Endothelial cell of umbilical vein (primary cell): ENCODE results near the gene SLC39A9. TPM values are rescaled to one million over a fixed set of nuclear protein-coding genes. Genes with fewer than 3 reads are reported as not detected.
A peak's percentile ranks its signal among the peaks of the same experiment; 100 is the strongest.

Experiments
- BruUV-seq: library from RNA; stranded (reverse); fragments of 400-500 nt; replicated peaks from 2 replicates; lab custom pipeline; 2021; lab: Mats Ljungman, UMichigan
- CTCF ChIA-PET: fragments of 300-600, 350-600 bp; sonication (Branson Sonifier 250); formaldehyde crosslinking; loops from one replicate; lab custom pipeline; 2021; ENCODE audit warnings: antibody characterized with exemption, inconsistent platforms; lab: Charles Lee
- POLR2A ChIA-PET: fragments of 300-600, 350-600 bp; sonication (Branson Sonifier 250); formaldehyde crosslinking; loops from one replicate; lab custom pipeline; 2021; ENCODE audit warnings: antibody characterized with exemption, inconsistent platforms; lab: Charles Lee
- DNase-seq: peaks from one replicate; pipeline ENCODE4 v3.0.0-alpha.2; 2011; ENCODE audit warnings: low read depth, low spot score
- FAIRE-seq: peaks from 2 replicates; lab custom pipeline; 2011; peaks lifted over from hg19 to GRCh38; lab: Jason Lieb, UNC
- H2AFZ ChIP-seq: 2 replicates; pipeline ENCODE4 v1.6.0; 2012; ENCODE audit warnings: low read depth, low read length, control low read depth, inconsistent platforms
- H3K27ac ChIP-seq: 2 replicates; pipeline ENCODE4 v1.5.1; 2011; ENCODE audit warnings: low read depth, mild to moderate bottlenecking, control low read depth, low read length, moderate library complexity; ENCODE audit not compliant: insufficient read depth
- H3K27me3 ChIP-seq, 2 experiments: 2 replicates each; pipeline versions ENCODE4 v1.6.0 to v1.6.1; 2011; ENCODE audit warnings: low read length in 2 of 2, mixed read lengths in 1 of 2; ENCODE audit not compliant: control insufficient read depth in 2 of 2, insufficient read depth in 2 of 2
- H3K36me3 ChIP-seq, 2 experiments: 2 replicates in 1 of 2; 3 replicates in 1 of 2; pipeline ENCODE4 v1.5.1; 2011; ENCODE audit warnings: low read length in 2 of 2, mild to moderate bottlenecking in 1 of 2, moderate library complexity in 1 of 2; ENCODE audit not compliant: control insufficient read depth in 2 of 2, insufficient read depth in 2 of 2; ENCODE audit errors: extremely low read depth in 1 of 2
- H3K4me1 ChIP-seq: 3 replicates; pipeline ENCODE4 v1.5.1; 2011; ENCODE audit warnings: mild to moderate bottlenecking, low read length; ENCODE audit not compliant: control insufficient read depth, insufficient read depth; ENCODE audit errors: extremely low read depth
- H3K4me2 ChIP-seq: 2 replicates; pipeline ENCODE4 v1.6.1; 2011; ENCODE audit warnings: low read length, control low read depth, mixed read lengths; ENCODE audit not compliant: insufficient read depth
- H3K4me3 ChIP-seq, 3 experiments: fragments of 200-600 bp in 1 of 3; sonication (generic), shearing (Covaris generic) in 1 of 3; replicated peaks in 1 of 3; 2 replicates each; pipeline ENCODE4 v1.5.1; 2011 to 2016; ENCODE audit warnings: control low read depth in 3 of 3, low read length in 3 of 3, mild to moderate bottlenecking in 2 of 3, inconsistent platforms in 1 of 3, low read depth in 1 of 3, moderate library complexity in 1 of 3; ENCODE audit not compliant: insufficient read depth in 1 of 3
- H3K79me2 ChIP-seq: 2 replicates; pipeline ENCODE4 v1.6.0; 2012; ENCODE audit warnings: low read length, inconsistent platforms; ENCODE audit not compliant: control insufficient read depth, insufficient read depth
- H3K9ac ChIP-seq: replicated peaks from 2 replicates; pipeline ENCODE3; 2011; ENCODE audit warnings: low read length, control low read depth; ENCODE audit not compliant: insufficient read depth; ENCODE audit errors: extremely low read depth
- H3K9me1 ChIP-seq: replicated peaks from 3 replicates; pipeline ENCODE4 v1.6.0; 2011; ENCODE audit warnings: mild to moderate bottlenecking, low read length; ENCODE audit not compliant: control insufficient read depth, insufficient read depth; ENCODE audit errors: extremely low read depth
- H3K9me3 ChIP-seq: replicated peaks from 2 replicates; pipeline ENCODE4 v1.5.1; 2012; ENCODE audit warnings: low read length, inconsistent platforms; ENCODE audit not compliant: control insufficient read depth, insufficient read depth
- H4K20me1 ChIP-seq: replicated peaks from 2 replicates; pipeline ENCODE3; 2011; ENCODE audit warnings: mild to moderate bottlenecking, low read length; ENCODE audit not compliant: control insufficient read depth, insufficient read depth; ENCODE audit errors: extremely low read depth
- EZH2 ChIP-seq: IDR thresholded peaks from 2 replicates; pipeline ENCODE4 v1.6.1; 2012; ENCODE audit warnings: borderline replicate concordance, low read depth, mild to moderate bottlenecking, moderate library complexity, low read length, inconsistent platforms; ENCODE audit not compliant: severe bottlenecking
- FOS ChIP-seq: IDR thresholded peaks from 2 replicates; pipeline ENCODE4 v1.6.1; 2011; ENCODE audit warnings: mild to moderate bottlenecking, low read length, moderate library complexity, borderline replicate concordance; ENCODE audit not compliant: insufficient read depth
- GATA2 ChIP-seq: IDR thresholded peaks from 2 replicates; pipeline ENCODE4 v1.7.0; 2011; ENCODE audit warnings: low read depth, mild to moderate bottlenecking, moderate library complexity, mixed read lengths, low read length; ENCODE audit not compliant: insufficient read length, insufficient read depth
- JUN ChIP-seq: IDR thresholded peaks from 2 replicates; pipeline ENCODE4 v1.6.1; 2011; ENCODE audit warnings: borderline replicate concordance, low read depth; ENCODE audit not compliant: insufficient read length, insufficient read depth
- MYC ChIP-seq: IDR thresholded peaks from one replicate; pipeline ENCODE4 v1.6.1; 2011; ENCODE audit warnings: mild to moderate bottlenecking, low read depth, low read length
- POLR2A ChIP-seq: IDR thresholded peaks from 2 replicates; pipeline ENCODE4 v1.6.1; 2012; ENCODE audit warnings: low read depth, mild to moderate bottlenecking, control low read depth, low read length
- POLR2AphosphoS5 ChIP-seq: IDR thresholded peaks from 2 replicates; pipeline ENCODE4 v1.6.1; 2012; ENCODE audit warnings: low read depth, mild to moderate bottlenecking, control low read depth, low read length, moderate library complexity; ENCODE audit not compliant: insufficient read depth
- dilution Hi-C: fragments of 300-500 bp; cut with MboI; formaldehyde crosslinking; loops from one replicate; pipeline ENCODE4 v1.15.0; 2019; ENCODE audit warnings: low sequenced_read_pairs; ENCODE audit not compliant: extremely low pct_ligation_motif_present
- intact Hi-C: fragments of 100-400 bp; cut with micrococcal nuclease; formaldehyde crosslinking; loops from one replicate; pipeline ENCODE4 v1.10.0; 2022
- polyA plus RNA-seq, 4 experiments: library from polyadenylated mRNA; depleted of rRNA in 3 of 4; stranded (reverse) in 3 of 4; unstranded in 1 of 4; fragments of >200 nt; gene quantifications; 2 replicates each; pipeline versions ENCODE4 v1.2.1 to v1.2.3, GENCODE V29; 2011 to 2012; ENCODE audit warnings: missing spikeins in 1 of 4
- total RNA-seq: library from RNA; stranded (reverse); gene quantifications from 2 replicates; pipeline ENCODE4 v1.2.3, GENCODE V29; 2021
- TF ChIP-seq, protein P1 (sequence below), 2 donors: IDR thresholded peaks; 1 replicate in 1 of 2; 2 replicates in 1 of 2; pipeline ENCODE4 v1.5.1; 2011; ENCODE audit warnings: low read length in 2 of 2, mild to moderate bottlenecking in 2 of 2, moderate library complexity in 2 of 2, control low read depth in 1 of 2, inconsistent platforms in 1 of 2, low read depth in 1 of 2; ENCODE audit not compliant: insufficient read depth in 1 of 2; ENCODE audit errors: extremely low read depth in 1 of 2
- TF ChIP-seq, protein P2 (sequence below): IDR thresholded peaks from 2 replicates; pipeline ENCODE4 v1.6.1; 2011; ENCODE audit not compliant: insufficient read depth, insufficient read length

The SLC39A9 gene
- total and polyA plus RNA-seq, 2 donors (not counting 3 experiments of a cell fraction or from before 2014, with no cell fraction given): 39.8 to 55.2 TPM

DNA sequence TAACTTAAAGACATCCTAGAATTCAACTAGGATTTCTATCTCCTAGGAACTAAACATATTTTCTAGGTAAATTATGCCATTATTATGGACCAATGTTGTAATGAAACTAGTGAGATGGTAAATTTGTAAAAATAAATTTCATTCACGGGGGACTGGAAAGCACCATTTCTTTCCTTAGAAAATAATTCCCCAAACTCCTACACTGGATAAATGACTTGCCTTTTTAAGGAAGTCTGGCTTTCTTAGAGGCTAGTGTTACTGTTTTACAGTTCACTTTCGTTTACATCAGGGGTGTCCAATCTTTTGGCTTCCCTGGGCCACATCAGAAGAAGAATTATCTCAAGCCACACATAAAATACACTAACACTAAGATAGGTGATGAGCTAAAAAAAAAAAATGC lies 3.3 kb downstream of the SLC39A9 start:
- TF ChIP-seq EZH2 (no peak), GATA2 (no peak), JUN (no peak), FOS (no peak), POLR2AphosphoS5 (no peak), POLR2A (no peak), MYC (no peak)
- TF ChIP-seq, protein P1, sequence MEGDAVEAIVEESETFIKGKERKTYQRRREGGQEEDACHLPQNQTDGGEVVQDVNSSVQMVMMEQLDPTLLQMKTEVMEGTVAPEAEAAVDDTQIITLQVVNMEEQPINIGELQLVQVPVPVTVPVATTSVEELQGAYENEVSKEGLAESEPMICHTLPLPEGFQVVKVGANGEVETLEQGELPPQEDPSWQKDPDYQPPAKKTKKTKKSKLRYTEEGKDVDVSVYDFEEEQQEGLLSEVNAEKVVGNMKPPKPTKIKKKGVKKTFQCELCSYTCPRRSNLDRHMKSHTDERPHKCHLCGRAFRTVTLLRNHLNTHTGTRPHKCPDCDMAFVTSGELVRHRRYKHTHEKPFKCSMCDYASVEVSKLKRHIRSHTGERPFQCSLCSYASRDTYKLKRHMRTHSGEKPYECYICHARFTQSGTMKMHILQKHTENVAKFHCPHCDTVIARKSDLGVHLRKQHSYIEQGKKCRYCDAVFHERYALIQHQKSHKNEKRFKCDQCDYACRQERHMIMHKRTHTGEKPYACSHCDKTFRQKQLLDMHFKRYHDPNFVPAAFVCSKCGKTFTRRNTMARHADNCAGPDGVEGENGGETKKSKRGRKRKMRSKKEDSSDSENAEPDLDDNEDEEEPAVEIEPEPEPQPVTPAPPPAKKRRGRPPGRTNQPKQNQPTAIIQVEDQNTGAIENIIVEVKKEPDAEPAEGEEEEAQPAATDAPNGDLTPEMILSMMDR (IDR thresholded peaks at IDR 0.05; ENCODE audit: extremely low read depth in 1 of 2, insufficient read depth in 1 of 2, low read depth in 1 of 2, low read length in 2 of 2): no peak
- TF ChIP-seq, protein P2, sequence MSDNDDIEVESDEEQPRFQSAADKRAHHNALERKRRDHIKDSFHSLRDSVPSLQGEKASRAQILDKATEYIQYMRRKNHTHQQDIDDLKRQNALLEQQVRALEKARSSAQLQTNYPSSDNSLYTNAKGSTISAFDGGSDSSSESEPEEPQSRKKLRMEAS: no peak
- Histone ChIP-seq H3K4me1 (peaks cover 26% of the 10 kb centered on the region), H3K4me3 (no peak overlapping the region), H3K27me3 (no peaks in the 10 kb centered on the region), H3K9me3 (no peaks in the 10 kb centered on the region), H3K4me2 (peak overlapping the region; percentile 95), H3K79me2 (peaks cover 59% of the 10 kb centered on the region), H3K9ac (no peak overlapping the region), H4K20me1 (peaks cover 4% of the 10 kb centered on the region), H3K9me1 (no peaks in the 10 kb centered on the region), H2AFZ (no peak overlapping the region), H3K36me3 (no peaks in the 10 kb centered on the region), H3K27ac (no peak overlapping the region)
- BruUV-seq: no TSS peak
- intact Hi-C loops: no loop called here
- ChIA-PET POLR2A (interaction anchor here (0.6 kb wide), 1 partner anchor 304 kb away, joined by 4 read pairs; no protein-coding TSS in a partner anchor), CTCF (interaction anchor here (1.1 to 1.7 kb wide), 2 partner anchors 9 to 10 kb away, joined by 3 to 5 read pairs; no protein-coding TSS in a partner anchor)
- FAIRE-seq (no peak), DNase-seq (no peak)
- dilution Hi-C loops: no loop called here
